H9 (cell line): Measurements from ENCODE around the gene CACNA1A. TPM values are rescaled to one million over a fixed set of nuclear protein-coding genes. Genes with fewer than 3 reads are reported as not detected.

ENCODE experiments used
- DNase-seq: peaks from one replicate; pipeline ENCODE4 v3.0.0-alpha.2; 2017
- H2AFZ ChIP-seq: one replicate; pipeline ENCODE4 v1.6.1; 2013; ENCODE audit warnings: mild to moderate bottlenecking, low read length, control low read depth, moderate library complexity
- H2AK5ac ChIP-seq: 2 replicates; pipeline ENCODE4 v1.6.1; 2013; ENCODE audit warnings: low read length, control low read depth, mixed read lengths; ENCODE audit not compliant: insufficient read length
- H2BK120ac ChIP-seq: one replicate; pipeline ENCODE4 v1.6.1; 2013; ENCODE audit warnings: low read depth, mild to moderate bottlenecking, low read length, control low read depth, inconsistent platforms; ENCODE audit not compliant: poor library complexity, severe bottlenecking
- H2BK12ac ChIP-seq: 2 replicates; pipeline ENCODE4 v1.6.1; 2013; ENCODE audit warnings: low read length, control low read depth, mixed read lengths, low read depth; ENCODE audit not compliant: insufficient read length
- H2BK15ac ChIP-seq: 2 replicates; pipeline ENCODE4 v1.6.1; 2013; ENCODE audit warnings: low read depth, low read length, control low read depth
- H2BK20ac ChIP-seq: one replicate; pipeline ENCODE4 v1.6.1; 2013; ENCODE audit warnings: low read depth, mild to moderate bottlenecking, low read length, control low read depth, inconsistent platforms; ENCODE audit not compliant: poor library complexity, severe bottlenecking
- H2BK5ac ChIP-seq: 2 replicates; pipeline ENCODE4 v1.6.1; 2013; ENCODE audit warnings: low read length, control low read depth, mixed read lengths; ENCODE audit not compliant: insufficient read length
- H3K14ac ChIP-seq: 2 replicates; pipeline ENCODE4 v1.6.1; 2013; ENCODE audit warnings: low read length, control low read depth; ENCODE audit not compliant: insufficient read depth
- H3K18ac ChIP-seq: 2 replicates; pipeline ENCODE4 v1.6.1; 2013; ENCODE audit warnings: low read depth, mild to moderate bottlenecking, mixed read lengths, low read length, control low read depth; ENCODE audit not compliant: insufficient read length
- H3K23ac ChIP-seq: 2 replicates; pipeline ENCODE4 v1.6.1; 2013; ENCODE audit warnings: low read length, control low read depth, mixed read lengths, low read depth; ENCODE audit not compliant: insufficient read length
- H3K23me2 ChIP-seq: 2 replicates; pipeline ENCODE4 v1.6.1; 2013; ENCODE audit warnings: low read depth, mild to moderate bottlenecking, mixed read lengths, low read length, control low read depth; ENCODE audit not compliant: insufficient read length, poor library complexity, severe bottlenecking
- H3K27ac ChIP-seq: 2 replicates; pipeline ENCODE4 v1.5.1; 2013; ENCODE audit warnings: low read length, control low read depth, mixed read lengths, low read depth; ENCODE audit not compliant: insufficient read length
- H3K27me3 ChIP-seq: 2 replicates; pipeline ENCODE4 v1.6.1; 2013; ENCODE audit warnings: low read length, control low read depth, inconsistent platforms; ENCODE audit not compliant: insufficient read depth
- H3K4ac ChIP-seq: 2 replicates; pipeline ENCODE4 v1.6.1; 2013; ENCODE audit warnings: low read depth, mild to moderate bottlenecking, control low read depth, inconsistent platforms, low read length, moderate library complexity
- H3K4me1 ChIP-seq: 2 replicates; pipeline ENCODE4 v1.6.1; 2013; ENCODE audit warnings: low read length, control low read depth, inconsistent platforms; ENCODE audit not compliant: insufficient read depth
- H3K4me2 ChIP-seq: 2 replicates; pipeline ENCODE4 v1.6.1; 2013; ENCODE audit warnings: low read length, control low read depth, mixed read lengths; ENCODE audit not compliant: insufficient read length, insufficient read depth
- H3K56ac ChIP-seq: 2 replicates; pipeline ENCODE4 v1.6.1; 2013; ENCODE audit warnings: low read depth, mild to moderate bottlenecking, mixed read lengths, low read length, control low read depth; ENCODE audit not compliant: insufficient read length
- H3K79me1 ChIP-seq: 2 replicates; pipeline ENCODE4 v1.6.1; 2013; ENCODE audit warnings: low read depth, mild to moderate bottlenecking, moderate library complexity, low read length, control low read depth, inconsistent platforms; ENCODE audit not compliant: insufficient read depth, poor library complexity, severe bottlenecking
- H3K79me2 ChIP-seq: 2 replicates; pipeline ENCODE4 v1.6.1; 2013; ENCODE audit warnings: low read length, control low read depth, inconsistent platforms; ENCODE audit not compliant: insufficient read depth
- H3K9ac ChIP-seq: 2 replicates; pipeline ENCODE4 v1.6.1; 2013; ENCODE audit warnings: low read length, control low read depth, mixed read lengths; ENCODE audit not compliant: insufficient read length; ENCODE audit errors: extremely low read depth
- H3K9me3 ChIP-seq: one replicate; pipeline ENCODE4 v1.6.1; 2013; ENCODE audit warnings: low read depth, low read length, inconsistent platforms; ENCODE audit not compliant: control insufficient read depth
- H3T11ph ChIP-seq: one replicate; pipeline ENCODE4 v1.6.1; 2013; ENCODE audit warnings: mild to moderate bottlenecking, low read length, control low read depth, inconsistent platforms
- H4K20me1 ChIP-seq: one replicate; pipeline ENCODE4 v1.6.1; 2013; ENCODE audit not compliant: control insufficient read depth, insufficient read length, insufficient read depth
- H4K5ac ChIP-seq: 2 replicates; pipeline ENCODE4 v1.6.1; 2013; ENCODE audit warnings: low read depth, mild to moderate bottlenecking, mixed read lengths, low read length, control low read depth; ENCODE audit not compliant: insufficient read length
- H4K8ac ChIP-seq: replicated peaks from 2 replicates; pipeline ENCODE4 v1.6.1; 2013; ENCODE audit warnings: low read length, control low read depth, mixed read lengths, low read depth; ENCODE audit not compliant: insufficient read length
- H4K91ac ChIP-seq: 2 replicates; pipeline ENCODE4 v1.6.1; 2013; ENCODE audit warnings: low read depth, mild to moderate bottlenecking, moderate library complexity, mixed read lengths, low read length, control low read depth; ENCODE audit not compliant: insufficient read length
- H3K27ac Mint-ChIP-seq, 3 experiments: 2 replicates in 2 of 3; 3 replicates in 1 of 3; pipeline ENCODE4 v1.8.0; 2020 to 2021; ENCODE audit warnings: mixed read lengths in 3 of 3, mild to moderate bottlenecking in 1 of 3, moderate library complexity in 1 of 3
- H3K27me3 Mint-ChIP-seq: 2 replicates; pipeline ENCODE4 v1.8.0; 2021; ENCODE audit warnings: low read depth, mild to moderate bottlenecking, moderate library complexity, mixed read lengths
- H3K36me3 Mint-ChIP-seq, 3 experiments: 2 replicates in 2 of 3; 3 replicates in 1 of 3; pipeline ENCODE4 v1.8.0; 2020 to 2021; ENCODE audit warnings: low read depth in 3 of 3, mixed read lengths in 3 of 3; ENCODE audit not compliant: insufficient read depth in 1 of 3
- H3K4me1 Mint-ChIP-seq, 2 experiments: 2 replicates each; pipeline ENCODE4 v1.8.0; 2020; ENCODE audit warnings: mixed read lengths in 2 of 2
- H3K4me3 Mint-ChIP-seq, 2 experiments: 2 replicates in 1 of 2; 3 replicates in 1 of 2; pipeline ENCODE4 v1.8.0; 2020 to 2021; ENCODE audit warnings: mild to moderate bottlenecking in 2 of 2, mixed read lengths in 2 of 2, moderate library complexity in 1 of 2
- H3K9me3 Mint-ChIP-seq, 2 experiments: 2 replicates in 1 of 2; 3 replicates in 1 of 2; pipeline ENCODE4 v1.8.0; 2020; ENCODE audit warnings: mild to moderate bottlenecking in 2 of 2, mixed read lengths in 2 of 2, moderate library complexity in 1 of 2
- CTCF ChIP-seq: fragments of 200-600 bp; sonication (generic); conservative IDR thresholded peaks from 3 replicates; pipeline ENCODE4 v1.8.0; 2021; ENCODE audit warnings: antibody characterized with exemption, mild to moderate bottlenecking
- total RNA-seq: library from RNA; stranded (reverse); gene quantifications from 2 replicates; pipeline ENCODE4 v1.2.1, GENCODE V29; 2021

CACNA1A gene
- total RNA-seq, 1 experiment from 2014 or later: 8.0 TPM

GRCh38 chr19:13547102-13547501 lies 40.8 kb upstream of the CACNA1A start:
- no peak overlapping the region for H3K14ac ChIP-seq

More at GRCh38 chr19:13547102-13547501, 40.8 kb upstream of the CACNA1A start:
- H3K4me1 ChIP-seq: no peaks in the 10 kb centered on the region
- H2BK20ac ChIP-seq: no peak overlapping the region
- H3K23ac ChIP-seq: no peak overlapping the region
- H2BK12ac ChIP-seq: no peak overlapping the region
- no peak for DNase-seq
- H3K79me1 ChIP-seq: no peaks in the 10 kb centered on the region
- H3K4ac ChIP-seq: no peak overlapping the region
- H3K79me2 ChIP-seq: no peaks in the 10 kb centered on the region
- H4K91ac ChIP-seq: no peak overlapping the region
- H2BK15ac ChIP-seq: no peak overlapping the region
- no peaks in the 10 kb centered on the region for H3K4me1 Mint-ChIP-seq
- H4K5ac ChIP-seq: no peak overlapping the region
- H3K9me3 ChIP-seq: no peaks in the 10 kb centered on the region
- no peaks in the 10 kb centered on the region for H3K36me3 Mint-ChIP-seq
- H3K4me2 ChIP-seq: no peak overlapping the region
- H3K23me2 ChIP-seq: no peaks in the 10 kb centered on the region
- H4K20me1 ChIP-seq: no peaks in the 10 kb centered on the region
- H3K18ac ChIP-seq: no peak overlapping the region
- no peak overlapping the region for H2BK5ac ChIP-seq
- no peak overlapping the region for H3K9ac ChIP-seq
- no peak overlapping the region for H3K27ac Mint-ChIP-seq
- H3K27ac ChIP-seq: no peak overlapping the region
- no peak overlapping the region for H3T11ph ChIP-seq
- H3K27me3 ChIP-seq: no peaks in the 10 kb centered on the region
- H4K8ac ChIP-seq: no peak overlapping the region
- no peak overlapping the region for H2BK120ac ChIP-seq
- no peak overlapping the region for H3K4me3 Mint-ChIP-seq
- H2AFZ ChIP-seq: no peak overlapping the region
- no peak overlapping the region for H3K56ac ChIP-seq
- no peak for TF ChIP-seq CTCF
- peaks cover 46% of the 10 kb centered on the region for H3K27me3 Mint-ChIP-seq
- no peak overlapping the region for H2AK5ac ChIP-seq
- H3K9me3 Mint-ChIP-seq: peaks cover 0 to 4% of the 10 kb centered on the region in 2 experiments; a peak in 2 of 5 replicates
